T47D (cell line): ENCODE data around the gene SPINK4.

Source experiments
- DNase-seq, 2 experiments: peaks; one replicate each; pipeline versions ENCODE4 v3.0.0 to v3.0.0-alpha.2; 2011 to 2012; ENCODE audit warnings: low read depth in 1 of 2, low spot score in 1 of 2
- JUND ChIP-seq: IDR thresholded peaks from 2 replicates; pipeline ENCODE4 v1.6.1; 2012; ENCODE audit warnings: low read depth
- in situ Hi-C: cut with HindIII; loops from 2 replicates; pipeline ENCODE4 v1.10.0; 2016; ENCODE audit warnings: low sequenced_read_pairs, low pct_unique_long_range_greater_than_20kb

SPINK4 gene

GRCh38 chr9:33250458-33250995 is 10.6 kb downstream of the SPINK4 start:
- in situ Hi-C loops = no loop called here

GRCh38 chr9:33254211-33254610 is 14.2 kb downstream of the SPINK4 start:
- no peak for DNase-seq
- in situ Hi-C loops = no loop called here
- no peak for TF ChIP-seq JUND

More at GRCh38 chr9:33250458-33250995, 10.6 kb downstream of the SPINK4 start:
- no peak for DNase-seq
- no peak for TF ChIP-seq JUND

- TF ChIP-seq JUND = no peak
- DNase-seq = no peak
- in situ Hi-C loops = no loop called here
These were observed 15.0 kb downstream of the SPINK4 start for GRCh38 chr9:33255014-33255413.

GRCh38 chr9:33255471-33255870 is 15.5 kb downstream of the SPINK4 start:
- in situ Hi-C loops = no loop called here
- DNase-seq = no peak
- no peak for TF ChIP-seq JUND

GRCh38 chr9:33256236-33256635 is 16.3 kb downstream of the SPINK4 start:
- no peak for TF ChIP-seq JUND
- DNase-seq = no peak
- in situ Hi-C loops = no loop called here

- in situ Hi-C loops = no loop called here
- TF ChIP-seq JUND = no peak
- no peak for DNase-seq
These were observed 17.3 kb downstream of the SPINK4 start for GRCh38 chr9:33257276-33257675.

GRCh38 chr9:33260372-33260771 is 20.4 kb downstream of the SPINK4 start:
- TF ChIP-seq JUND = no peak
- no peak for DNase-seq
- in situ Hi-C loops = no loop called here

- in situ Hi-C loops = no loop called here
- peak in 1 of 2 experiments; percentile 11 for DNase-seq
- TF ChIP-seq JUND = no peak
These were observed 23.4 kb downstream of the SPINK4 start for GRCh38 chr9:33263131-33264002.

- in situ Hi-C loops = no loop called here
- TF ChIP-seq JUND = no peak
- peak; percentile 13 to 29 for DNase-seq
These were observed 24.1 kb downstream of the SPINK4 start for GRCh38 chr9:33264003-33264472.

GRCh38 chr9:33264473-33265177 is 24.7 kb downstream of the SPINK4 start, which contains the start of the genes BAG1 and CHMP5:
TSS of gene BAG1 (minus strand) at chr9:33264708.
TSS of gene CHMP5 (plus strand) at chr9:33265049. CDS start at chr9:33265079, 30 bp downstream.
- DNase-seq = peak; percentile 86 to 98
- no peak for TF ChIP-seq JUND
- in situ Hi-C loops = no loop called here

GRCh38 chr9:33265211-33265865 is 25.4 kb downstream of the SPINK4 start:
- in situ Hi-C loops = no loop called here

GRCh38 chr9:33267151-33267767 is 27.3 kb downstream of the SPINK4 start:
- in situ Hi-C loops = no loop called here
- no peak for DNase-seq
- TF ChIP-seq JUND = no peak

More at GRCh38 chr9:33265211-33265865, 25.4 kb downstream of the SPINK4 start:
- no peak for DNase-seq
- no peak for TF ChIP-seq JUND
